Lower lobe of right lung (tissue), 2 donors: ENCODE measurements around the gene NPR1. TPM values are rescaled to one million over a fixed set of nuclear protein-coding genes. Genes with fewer than 3 reads are reported as not detected.

Source experiments
- ATAC-seq, 2 donors: fragments of 200-7000 bp; cut with Tn5 transposase; one replicate each; pipeline ENCODE4 v1.9.1; 2020 to 2022; ENCODE audit warnings: mild to moderate bottlenecking in 2 of 2, moderate library complexity in 2 of 2
- DNase-seq: peaks from one replicate; pipeline ENCODE4 v3.0.0-alpha.2; 2020
- H3K27ac ChIP-seq: fragments of 200-600 bp; one replicate; pipeline ENCODE4 v1.8.0; 2022
- H3K27me3 ChIP-seq: fragments of 200-600 bp; one replicate; pipeline ENCODE4 v1.8.0; 2022; ENCODE audit warnings: low read depth
- H3K36me3 ChIP-seq: fragments of 200-600 bp; one replicate; pipeline ENCODE4 v1.8.0; 2022; ENCODE audit warnings: mild to moderate bottlenecking
- H3K4me1 ChIP-seq: fragments of 200-600 bp; one replicate; pipeline ENCODE4 v1.8.0; 2022
- H3K4me3 ChIP-seq: fragments of 200-600 bp; one replicate; pipeline ENCODE4 v1.8.0; 2022; ENCODE audit warnings: mild to moderate bottlenecking
- H3K9me3 ChIP-seq: fragments of 200-600 bp; one replicate; pipeline ENCODE4 v1.8.0; 2022
- CTCF ChIP-seq: fragments of 200-600 bp; IDR thresholded peaks from one replicate; pipeline ENCODE4 v1.8.0; 2022; ENCODE audit warnings: antibody characterized with exemption, mild to moderate bottlenecking
- intact Hi-C: fragments of 100-400 bp; cut with DNase I; formaldehyde crosslinking; loops from one replicate; pipeline ENCODE4 v1.11.0; 2022
- total RNA-seq: library from RNA; stranded (reverse); fragmentation: NEBNext Ultra II Directional; extraction: Animal tissue kit (Norgen Biotek cat#: 25700); gene quantifications from one replicate; pipeline ENCODE4 v1.2.1, GENCODE V29; 2021
- donor health status: DM: no; HTN: yes; CAD: no; lungs with severe emphysema.

The NPR1 gene
- total RNA-seq, 1 donor from 2014 or later, result 58.8 TPM

DNA sequence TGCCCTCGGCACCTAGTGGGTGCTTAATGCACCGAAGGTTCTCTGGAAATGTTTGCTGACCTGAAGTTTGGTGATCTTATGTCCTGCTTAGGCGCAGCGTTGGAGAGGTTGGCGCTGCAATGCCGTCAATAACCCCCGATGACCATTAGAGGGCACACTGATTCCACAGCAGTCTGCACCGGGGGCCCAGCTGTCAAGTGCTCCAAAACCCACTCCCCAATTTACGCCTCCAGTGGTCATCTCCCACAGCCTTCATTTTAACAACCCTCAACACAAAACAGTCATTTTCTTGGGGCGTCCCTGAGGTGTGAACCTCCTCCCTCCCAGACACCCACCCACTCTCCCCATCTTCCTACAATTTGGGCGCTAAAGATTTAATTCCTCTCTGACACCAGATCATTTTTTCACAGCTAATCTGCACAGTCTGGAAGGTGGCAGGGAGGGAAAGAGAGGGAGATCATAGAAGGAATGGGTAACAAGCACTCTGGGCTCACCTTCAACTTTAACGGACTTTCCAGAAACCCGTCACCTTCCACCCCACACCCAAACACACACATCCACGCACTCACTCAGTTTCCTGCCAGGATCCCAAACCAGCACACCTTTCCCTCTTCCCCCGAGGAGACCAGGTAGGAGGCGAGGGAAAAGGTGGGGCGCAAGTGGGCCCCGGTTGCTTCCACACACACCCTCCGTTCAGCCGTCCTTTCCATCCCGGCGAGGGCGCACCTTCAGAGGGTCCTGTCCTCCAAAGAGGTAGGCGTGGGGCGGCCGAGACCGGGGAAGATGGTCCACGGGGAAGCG lies 570 bp upstream of the NPR1 start:
- ATAC-seq (peak; percentile 77 to 78), DNase-seq (peak; percentile 58)
- H3K4me1 ChIP-seq, result peaks cover 32% of the 10 kb centered on the region
- peaks cover 14% of the 10 kb centered on the region for H3K36me3 ChIP-seq
- H3K4me3 ChIP-seq, result peak overlapping the region; percentile 76
- H3K27ac ChIP-seq, result peak overlapping the region; percentile 77
- no peaks in the 10 kb centered on the region for H3K9me3 ChIP-seq
- TF ChIP-seq CTCF, result peak; percentile 91
- intact Hi-C loops, result no loop called here
- peaks cover 13% of the 10 kb centered on the region for H3K27me3 ChIP-seq

- H3K4me1 ChIP-seq, result peaks cover 32% of the 10 kb centered on the region
- DNase-seq (peak; percentile 52), ATAC-seq (peak; percentile 66)
- peak overlapping the region; percentile 76 for H3K4me3 ChIP-seq
- peak overlapping the region; percentile 77 for H3K27ac ChIP-seq
- peaks cover 13% of the 10 kb centered on the region for H3K27me3 ChIP-seq
- intact Hi-C loops, result no loop called here
- H3K9me3 ChIP-seq, result no peaks in the 10 kb centered on the region
- peaks cover 19% of the 10 kb centered on the region for H3K36me3 ChIP-seq
- TF ChIP-seq CTCF, result peak; percentile 26
Measured at GRCh38 chr1:153679337-153680119, 1.0 kb downstream of the NPR1 start.

- no peak for TF ChIP-seq CTCF
- peaks cover 13% of the 10 kb centered on the region for H3K27me3 ChIP-seq
- ATAC-seq, result no peak
Measured at GRCh38 chr1:153680120-153680403, 1.6 kb downstream of the NPR1 start.

DNA sequence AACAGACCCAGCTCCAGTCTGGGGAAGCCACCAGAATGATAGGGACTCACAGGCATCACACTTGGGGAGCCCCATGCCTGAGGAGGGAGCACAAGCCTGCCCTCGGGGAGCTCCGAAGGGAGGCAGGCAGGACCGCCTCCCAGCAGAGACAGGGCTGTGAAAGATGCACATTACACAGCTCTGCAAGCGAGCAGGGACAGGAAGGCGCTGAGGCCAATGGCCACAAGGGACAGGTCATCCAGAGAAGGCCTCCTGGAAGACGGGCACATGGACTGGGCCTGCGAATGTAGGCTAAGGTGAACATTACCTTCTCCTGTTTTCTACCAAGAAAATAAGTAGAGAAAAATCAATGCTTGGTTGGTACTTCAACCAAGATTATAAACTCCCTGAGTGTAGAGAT lies 4.2 kb downstream of the NPR1 start:
- no peak for ATAC-seq
- no peak overlapping the region for H3K4me3 ChIP-seq
- peaks cover 27% of the 10 kb centered on the region for H3K4me1 ChIP-seq
- no peaks in the 10 kb centered on the region for H3K9me3 ChIP-seq
- H3K27ac ChIP-seq, result no peak overlapping the region
- no peak for TF ChIP-seq CTCF
- intact Hi-C loops, result no loop called here
- peaks cover 43% of the 10 kb centered on the region for H3K36me3 ChIP-seq
- peak; percentile 28 for DNase-seq
- peaks cover 13% of the 10 kb centered on the region for H3K27me3 ChIP-seq

More at GRCh38 chr1:153680120-153680403, 1.6 kb downstream of the NPR1 start:
- peak; percentile 4 for DNase-seq
- H3K4me3 ChIP-seq, result peak overlapping the region; percentile 76
- H3K4me1 ChIP-seq, result peaks cover 32% of the 10 kb centered on the region
- intact Hi-C loops, result no loop called here
- H3K9me3 ChIP-seq, result no peaks in the 10 kb centered on the region
- peaks cover 24% of the 10 kb centered on the region for H3K36me3 ChIP-seq
- peak overlapping the region; percentile 77 for H3K27ac ChIP-seq

DNA sequence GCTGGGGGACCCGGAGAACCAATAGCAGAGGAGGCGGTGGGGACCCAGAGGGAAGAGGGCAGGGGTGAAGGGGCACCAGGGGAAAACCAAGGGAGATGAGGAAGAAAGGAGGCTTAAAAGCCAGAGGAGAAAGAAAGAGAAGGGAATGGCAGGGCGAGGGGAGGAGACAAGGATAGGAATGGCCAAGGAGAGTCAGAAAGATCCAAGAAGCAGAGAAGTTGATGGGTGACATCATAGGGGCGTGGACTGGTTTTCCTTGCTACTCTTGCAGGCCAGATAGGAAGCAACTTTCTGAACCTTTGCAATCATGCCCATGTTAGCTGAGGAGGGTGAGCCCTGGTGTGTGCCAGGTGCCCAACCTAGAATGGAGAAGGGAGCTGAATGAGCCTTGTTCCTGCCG lies 5.4 kb downstream of the NPR1 start:
- peaks cover 49% of the 10 kb centered on the region for H3K36me3 ChIP-seq

More for the DNA sequence above, 5.4 kb downstream of the NPR1 start:
- ATAC-seq, result no peak
- peak; percentile 10 for DNase-seq
- intact Hi-C loops, result no loop called here
- Histone ChIP-seq H3K4me3 (no peak overlapping the region), H3K27ac (no peak overlapping the region), H3K9me3 (no peaks in the 10 kb centered on the region), H3K27me3 (peaks cover 5% of the 10 kb centered on the region), H3K4me1 (peaks cover 16% of the 10 kb centered on the region)
- TF ChIP-seq CTCF, result no peak
